H9 (cell line): Measurements from ENCODE around the gene FCN2. TPM values are rescaled to one million over a fixed set of nuclear protein-coding genes. Genes with fewer than 3 reads are reported as not detected.

ENCODE experiments used
- DNase-seq: peaks from one replicate; pipeline ENCODE4 v3.0.0-alpha.2; 2017
- H2AFZ ChIP-seq: one replicate; pipeline ENCODE4 v1.6.1; 2013; ENCODE audit warnings: mild to moderate bottlenecking, low read length, control low read depth, moderate library complexity
- H2AK5ac ChIP-seq: 2 replicates; pipeline ENCODE4 v1.6.1; 2013; ENCODE audit warnings: low read length, control low read depth, mixed read lengths; ENCODE audit not compliant: insufficient read length
- H2BK120ac ChIP-seq: one replicate; pipeline ENCODE4 v1.6.1; 2013; ENCODE audit warnings: low read depth, mild to moderate bottlenecking, low read length, control low read depth, inconsistent platforms; ENCODE audit not compliant: poor library complexity, severe bottlenecking
- H2BK12ac ChIP-seq: 2 replicates; pipeline ENCODE4 v1.6.1; 2013; ENCODE audit warnings: low read length, control low read depth, mixed read lengths, low read depth; ENCODE audit not compliant: insufficient read length
- H2BK15ac ChIP-seq: 2 replicates; pipeline ENCODE4 v1.6.1; 2013; ENCODE audit warnings: low read depth, low read length, control low read depth
- H2BK20ac ChIP-seq: one replicate; pipeline ENCODE4 v1.6.1; 2013; ENCODE audit warnings: low read depth, mild to moderate bottlenecking, low read length, control low read depth, inconsistent platforms; ENCODE audit not compliant: poor library complexity, severe bottlenecking
- H2BK5ac ChIP-seq: 2 replicates; pipeline ENCODE4 v1.6.1; 2013; ENCODE audit warnings: low read length, control low read depth, mixed read lengths; ENCODE audit not compliant: insufficient read length
- H3K14ac ChIP-seq: 2 replicates; pipeline ENCODE4 v1.6.1; 2013; ENCODE audit warnings: low read length, control low read depth; ENCODE audit not compliant: insufficient read depth
- H3K18ac ChIP-seq: 2 replicates; pipeline ENCODE4 v1.6.1; 2013; ENCODE audit warnings: low read depth, mild to moderate bottlenecking, mixed read lengths, low read length, control low read depth; ENCODE audit not compliant: insufficient read length
- H3K23ac ChIP-seq: 2 replicates; pipeline ENCODE4 v1.6.1; 2013; ENCODE audit warnings: low read length, control low read depth, mixed read lengths, low read depth; ENCODE audit not compliant: insufficient read length
- H3K23me2 ChIP-seq: 2 replicates; pipeline ENCODE4 v1.6.1; 2013; ENCODE audit warnings: low read depth, mild to moderate bottlenecking, mixed read lengths, low read length, control low read depth; ENCODE audit not compliant: insufficient read length, poor library complexity, severe bottlenecking
- H3K27ac ChIP-seq: 2 replicates; pipeline ENCODE4 v1.5.1; 2013; ENCODE audit warnings: low read length, control low read depth, mixed read lengths, low read depth; ENCODE audit not compliant: insufficient read length
- H3K27me3 ChIP-seq: 2 replicates; pipeline ENCODE4 v1.6.1; 2013; ENCODE audit warnings: low read length, control low read depth, inconsistent platforms; ENCODE audit not compliant: insufficient read depth
- H3K4ac ChIP-seq: 2 replicates; pipeline ENCODE4 v1.6.1; 2013; ENCODE audit warnings: low read depth, mild to moderate bottlenecking, control low read depth, inconsistent platforms, low read length, moderate library complexity
- H3K4me1 ChIP-seq: 2 replicates; pipeline ENCODE4 v1.6.1; 2013; ENCODE audit warnings: low read length, control low read depth, inconsistent platforms; ENCODE audit not compliant: insufficient read depth
- H3K4me2 ChIP-seq: 2 replicates; pipeline ENCODE4 v1.6.1; 2013; ENCODE audit warnings: low read length, control low read depth, mixed read lengths; ENCODE audit not compliant: insufficient read length, insufficient read depth
- H3K56ac ChIP-seq: 2 replicates; pipeline ENCODE4 v1.6.1; 2013; ENCODE audit warnings: low read depth, mild to moderate bottlenecking, mixed read lengths, low read length, control low read depth; ENCODE audit not compliant: insufficient read length
- H3K79me1 ChIP-seq: 2 replicates; pipeline ENCODE4 v1.6.1; 2013; ENCODE audit warnings: low read depth, mild to moderate bottlenecking, moderate library complexity, low read length, control low read depth, inconsistent platforms; ENCODE audit not compliant: insufficient read depth, poor library complexity, severe bottlenecking
- H3K79me2 ChIP-seq: 2 replicates; pipeline ENCODE4 v1.6.1; 2013; ENCODE audit warnings: low read length, control low read depth, inconsistent platforms; ENCODE audit not compliant: insufficient read depth
- H3K9ac ChIP-seq: 2 replicates; pipeline ENCODE4 v1.6.1; 2013; ENCODE audit warnings: low read length, control low read depth, mixed read lengths; ENCODE audit not compliant: insufficient read length; ENCODE audit errors: extremely low read depth
- H3K9me3 ChIP-seq: one replicate; pipeline ENCODE4 v1.6.1; 2013; ENCODE audit warnings: low read depth, low read length, inconsistent platforms; ENCODE audit not compliant: control insufficient read depth
- H3T11ph ChIP-seq: one replicate; pipeline ENCODE4 v1.6.1; 2013; ENCODE audit warnings: mild to moderate bottlenecking, low read length, control low read depth, inconsistent platforms
- H4K20me1 ChIP-seq: one replicate; pipeline ENCODE4 v1.6.1; 2013; ENCODE audit not compliant: control insufficient read depth, insufficient read length, insufficient read depth
- H4K5ac ChIP-seq: 2 replicates; pipeline ENCODE4 v1.6.1; 2013; ENCODE audit warnings: low read depth, mild to moderate bottlenecking, mixed read lengths, low read length, control low read depth; ENCODE audit not compliant: insufficient read length
- H4K8ac ChIP-seq: replicated peaks from 2 replicates; pipeline ENCODE4 v1.6.1; 2013; ENCODE audit warnings: low read length, control low read depth, mixed read lengths, low read depth; ENCODE audit not compliant: insufficient read length
- H4K91ac ChIP-seq: 2 replicates; pipeline ENCODE4 v1.6.1; 2013; ENCODE audit warnings: low read depth, mild to moderate bottlenecking, moderate library complexity, mixed read lengths, low read length, control low read depth; ENCODE audit not compliant: insufficient read length
- H3K27ac Mint-ChIP-seq, 3 experiments: 2 replicates in 2 of 3; 3 replicates in 1 of 3; pipeline ENCODE4 v1.8.0; 2020 to 2021; ENCODE audit warnings: mixed read lengths in 3 of 3, mild to moderate bottlenecking in 1 of 3, moderate library complexity in 1 of 3
- H3K27me3 Mint-ChIP-seq: 2 replicates; pipeline ENCODE4 v1.8.0; 2021; ENCODE audit warnings: low read depth, mild to moderate bottlenecking, moderate library complexity, mixed read lengths
- H3K36me3 Mint-ChIP-seq, 3 experiments: 2 replicates in 2 of 3; 3 replicates in 1 of 3; pipeline ENCODE4 v1.8.0; 2020 to 2021; ENCODE audit warnings: low read depth in 3 of 3, mixed read lengths in 3 of 3; ENCODE audit not compliant: insufficient read depth in 1 of 3
- H3K4me1 Mint-ChIP-seq, 2 experiments: 2 replicates each; pipeline ENCODE4 v1.8.0; 2020; ENCODE audit warnings: mixed read lengths in 2 of 2
- H3K4me3 Mint-ChIP-seq, 2 experiments: 2 replicates in 1 of 2; 3 replicates in 1 of 2; pipeline ENCODE4 v1.8.0; 2020 to 2021; ENCODE audit warnings: mild to moderate bottlenecking in 2 of 2, mixed read lengths in 2 of 2, moderate library complexity in 1 of 2
- H3K9me3 Mint-ChIP-seq, 2 experiments: 2 replicates in 1 of 2; 3 replicates in 1 of 2; pipeline ENCODE4 v1.8.0; 2020; ENCODE audit warnings: mild to moderate bottlenecking in 2 of 2, mixed read lengths in 2 of 2, moderate library complexity in 1 of 2
- WGBS: extraction: QIAGEN DNeasy Blood & Tissue Kit; methylation state at CpG from one replicate; pipeline ENCODE4 v1.1.7; 2013; ENCODE audit warnings: missing lambda C conversion rate, low lambda C conversion rate, mixed read lengths; ENCODE audit not compliant: insufficient read length; ENCODE audit errors: extremely low coverage; 5-methylcytosine and 5-hydroxymethylcytosine counted together
- total RNA-seq: library from RNA; stranded (reverse); gene quantifications from 2 replicates; pipeline ENCODE4 v1.2.1, GENCODE V29; 2021
- TF ChIP-seq, protein P1 (sequence below): fragments of 200-600 bp; sonication (generic); conservative IDR thresholded peaks from 3 replicates; pipeline ENCODE4 v1.8.0; 2021; ENCODE audit warnings: antibody characterized with exemption, mild to moderate bottlenecking

Gene FCN2
- total RNA-seq, 1 experiment from 2014 or later = not detected

- no peak overlapping the region for H3K4ac ChIP-seq
- no peak overlapping the region for H3K23ac ChIP-seq
- H3K18ac ChIP-seq = no peak overlapping the region
- H2BK12ac ChIP-seq = no peak overlapping the region
- peaks cover 4% of the 10 kb centered on the region for H3K27me3 Mint-ChIP-seq
- H3K4me1 ChIP-seq = no peaks in the 10 kb centered on the region
- no peak overlapping the region for H4K8ac ChIP-seq
- H2BK20ac ChIP-seq = no peak overlapping the region
- H3T11ph ChIP-seq = no peak overlapping the region
- no peak overlapping the region for H4K5ac ChIP-seq
- H2AFZ ChIP-seq = no peak overlapping the region
- H3K56ac ChIP-seq = no peak overlapping the region
- no peak overlapping the region for H2BK5ac ChIP-seq
- H3K27ac Mint-ChIP-seq = no peak overlapping the region
- no peak overlapping the region for H2BK15ac ChIP-seq
- no peak overlapping the region for H2BK120ac ChIP-seq
- H3K27ac ChIP-seq = no peak overlapping the region
- H3K79me2 ChIP-seq = no peaks in the 10 kb centered on the region
- no peaks in the 10 kb centered on the region for H3K27me3 ChIP-seq
- no peak overlapping the region for H3K9ac ChIP-seq
- H3K79me1 ChIP-seq = no peaks in the 10 kb centered on the region
- H3K4me1 Mint-ChIP-seq = no peaks in the 10 kb centered on the region
- H3K23me2 ChIP-seq = no peaks in the 10 kb centered on the region
- no peak for DNase-seq
- TF ChIP-seq, protein P1, sequence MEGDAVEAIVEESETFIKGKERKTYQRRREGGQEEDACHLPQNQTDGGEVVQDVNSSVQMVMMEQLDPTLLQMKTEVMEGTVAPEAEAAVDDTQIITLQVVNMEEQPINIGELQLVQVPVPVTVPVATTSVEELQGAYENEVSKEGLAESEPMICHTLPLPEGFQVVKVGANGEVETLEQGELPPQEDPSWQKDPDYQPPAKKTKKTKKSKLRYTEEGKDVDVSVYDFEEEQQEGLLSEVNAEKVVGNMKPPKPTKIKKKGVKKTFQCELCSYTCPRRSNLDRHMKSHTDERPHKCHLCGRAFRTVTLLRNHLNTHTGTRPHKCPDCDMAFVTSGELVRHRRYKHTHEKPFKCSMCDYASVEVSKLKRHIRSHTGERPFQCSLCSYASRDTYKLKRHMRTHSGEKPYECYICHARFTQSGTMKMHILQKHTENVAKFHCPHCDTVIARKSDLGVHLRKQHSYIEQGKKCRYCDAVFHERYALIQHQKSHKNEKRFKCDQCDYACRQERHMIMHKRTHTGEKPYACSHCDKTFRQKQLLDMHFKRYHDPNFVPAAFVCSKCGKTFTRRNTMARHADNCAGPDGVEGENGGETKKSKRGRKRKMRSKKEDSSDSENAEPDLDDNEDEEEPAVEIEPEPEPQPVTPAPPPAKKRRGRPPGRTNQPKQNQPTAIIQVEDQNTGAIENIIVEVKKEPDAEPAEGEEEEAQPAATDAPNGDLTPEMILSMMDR = no peak
- no CpG with 5 or more reads among the region's 1 CpG for WGBS
- no peaks in the 10 kb centered on the region for H3K9me3 ChIP-seq
- peaks cover 16 to 19% of the 10 kb centered on the region in 2 experiments for H3K9me3 Mint-ChIP-seq
- peaks cover 0 to 7% (median 5%) of the 10 kb centered on the region in 3 experiments; a peak in 4 of 7 replicates for H3K36me3 Mint-ChIP-seq
- H3K4me3 Mint-ChIP-seq = no peak overlapping the region
- H2AK5ac ChIP-seq = no peak overlapping the region
- H3K14ac ChIP-seq = no peak overlapping the region
- H4K91ac ChIP-seq = no peak overlapping the region
- H4K20me1 ChIP-seq = no peaks in the 10 kb centered on the region
- H3K4me2 ChIP-seq = no peak overlapping the region
Observed at GRCh38 chr9:134899818-134900217, 19.2 kb downstream of the FCN2 start.
